ENCODE data around the gene MT4. TPM values are rescaled to one million over a fixed set of nuclear protein-coding genes. Genes with fewer than 3 reads are reported as not detected.
A peak's percentile ranks its signal among the peaks of the same experiment; 100 is the strongest.

The MT4 gene
- polyA plus RNA-seq, 4 donors = not detected

- no peak for DNase-seq (ENCODE audit: low read depth in 4 of 4, low spot score in 3 of 4)
Measured at GRCh38 chr16:56601325-56601724, 36.5 kb downstream of the MT4 start.

- no peak for DNase-seq (ENCODE audit: low read depth in 4 of 4, low spot score in 3 of 4)
Measured at GRCh38 chr16:56603589-56603988, 38.7 kb downstream of the MT4 start.

- DNase-seq (ENCODE audit: low read depth in 4 of 4, low spot score in 3 of 4) = no peak
Measured at GRCh38 chr16:56604966-56605365, 40.1 kb downstream of the MT4 start.

GRCh38 chr16:56605475-56605874 lies 40.6 kb downstream of the MT4 start:
- DNase-seq (ENCODE audit: low read depth in 4 of 4, low spot score in 3 of 4) = no peak

GRCh38 chr16:56606071-56606475 lies 41.2 kb downstream of the MT4 start:
- no peak for DNase-seq (ENCODE audit: low read depth in 4 of 4, low spot score in 3 of 4)

- no peak for DNase-seq (ENCODE audit: low read depth in 4 of 4, low spot score in 3 of 4)
Measured at GRCh38 chr16:56606476-56607108, 41.7 kb downstream of the MT4 start.

GRCh38 chr16:56607109-56607618 lies 42.3 kb downstream of the MT4 start:
- DNase-seq (ENCODE audit: low read depth in 4 of 4, low spot score in 3 of 4) = no peak

GRCh38 chr16:56607675-56608042 lies 42.8 kb downstream of the MT4 start:
- DNase-seq (ENCODE audit: low read depth in 4 of 4, low spot score in 3 of 4) = no peak

- peak in 2 of 4 donors; percentile 80 to 82 for DNase-seq (ENCODE audit: low read depth in 4 of 4, low spot score in 3 of 4)
Measured at GRCh38 chr16:56608043-56608875, 43.4 kb downstream of the MT4 start, which contains the start of gene MT2A. MT2A (plus strand) TSS chr16:56608584; CDS start chr16:56608656, 72 bp downstream.

- no peak for DNase-seq (ENCODE audit: low read depth in 4 of 4, low spot score in 3 of 4)
Measured at GRCh38 chr16:56608876-56609462, 44.1 kb downstream of the MT4 start.

- no peak for DNase-seq (ENCODE audit: low read depth in 4 of 4, low spot score in 3 of 4)
Measured at GRCh38 chr16:56609463-56609921, 44.6 kb downstream of the MT4 start.

GRCh38 chr16:56610017-56610608 lies 45.2 kb downstream of the MT4 start:
- DNase-seq (ENCODE audit: low read depth in 4 of 4, low spot score in 3 of 4) = no peak

GRCh38 chr16:56610609-56611111 lies 45.8 kb downstream of the MT4 start:
- DNase-seq (ENCODE audit: low read depth in 4 of 4, low spot score in 3 of 4) = no peak

- DNase-seq (ENCODE audit: low read depth in 4 of 4, low spot score in 3 of 4) = no peak
Measured at GRCh38 chr16:56611281-56611833, 46.5 kb downstream of the MT4 start.

GRCh38 chr16:56613706-56614105 lies 48.8 kb downstream of the MT4 start:
- no peak for DNase-seq (ENCODE audit: low read depth in 4 of 4, low spot score in 3 of 4)

GRCh38 chr16:56614549-56614991 lies 49.7 kb downstream of the MT4 start:
- no peak for DNase-seq (ENCODE audit: low read depth in 4 of 4, low spot score in 3 of 4)

- no peak for DNase-seq (ENCODE audit: low read depth in 4 of 4, low spot score in 3 of 4)
Measured at GRCh38 chr16:56615353-56615752, 50.5 kb downstream of the MT4 start.

- DNase-seq (ENCODE audit: low read depth in 4 of 4, low spot score in 3 of 4) = no peak
Measured at GRCh38 chr16:56616608-56617211, 51.8 kb downstream of the MT4 start.

GRCh38 chr16:56617212-56618085 lies 52.6 kb downstream of the MT4 start:
- no peak for DNase-seq (ENCODE audit: low read depth in 4 of 4, low spot score in 3 of 4)
